Measurements from ENCODE around the gene LBH.

DNA sequence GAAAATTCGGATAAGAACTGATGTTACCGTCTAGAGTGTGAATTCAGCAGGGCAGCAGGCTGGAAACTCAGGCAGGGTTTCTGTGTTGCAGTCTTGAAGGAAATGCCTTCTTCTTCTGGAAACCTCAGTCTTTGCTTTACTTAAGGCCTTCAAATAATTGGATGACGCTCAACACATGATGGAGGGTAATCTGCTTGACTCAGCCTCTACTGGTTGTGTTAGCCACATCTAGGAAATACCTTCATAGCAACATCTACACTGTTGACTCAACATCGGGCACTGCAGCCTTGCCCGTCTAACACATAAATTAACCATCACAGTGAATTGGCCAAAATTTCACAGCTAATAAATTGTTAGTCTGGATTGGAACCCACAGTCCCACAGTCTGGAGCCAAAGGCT lies 47.3 kb upstream of the LBH start:
- TF ChIP-seq, protein P1, sequence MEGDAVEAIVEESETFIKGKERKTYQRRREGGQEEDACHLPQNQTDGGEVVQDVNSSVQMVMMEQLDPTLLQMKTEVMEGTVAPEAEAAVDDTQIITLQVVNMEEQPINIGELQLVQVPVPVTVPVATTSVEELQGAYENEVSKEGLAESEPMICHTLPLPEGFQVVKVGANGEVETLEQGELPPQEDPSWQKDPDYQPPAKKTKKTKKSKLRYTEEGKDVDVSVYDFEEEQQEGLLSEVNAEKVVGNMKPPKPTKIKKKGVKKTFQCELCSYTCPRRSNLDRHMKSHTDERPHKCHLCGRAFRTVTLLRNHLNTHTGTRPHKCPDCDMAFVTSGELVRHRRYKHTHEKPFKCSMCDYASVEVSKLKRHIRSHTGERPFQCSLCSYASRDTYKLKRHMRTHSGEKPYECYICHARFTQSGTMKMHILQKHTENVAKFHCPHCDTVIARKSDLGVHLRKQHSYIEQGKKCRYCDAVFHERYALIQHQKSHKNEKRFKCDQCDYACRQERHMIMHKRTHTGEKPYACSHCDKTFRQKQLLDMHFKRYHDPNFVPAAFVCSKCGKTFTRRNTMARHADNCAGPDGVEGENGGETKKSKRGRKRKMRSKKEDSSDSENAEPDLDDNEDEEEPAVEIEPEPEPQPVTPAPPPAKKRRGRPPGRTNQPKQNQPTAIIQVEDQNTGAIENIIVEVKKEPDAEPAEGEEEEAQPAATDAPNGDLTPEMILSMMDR (IDR thresholded peaks at IDR 0.05; ENCODE audit: low read depth, low read length): no peak
- TF ChIP-seq POLR2A (IDR thresholded peaks at IDR 0.05; ENCODE audit: extremely low read depth, insufficient read length): no peak
- TF ChIP-seq, protein P2, sequence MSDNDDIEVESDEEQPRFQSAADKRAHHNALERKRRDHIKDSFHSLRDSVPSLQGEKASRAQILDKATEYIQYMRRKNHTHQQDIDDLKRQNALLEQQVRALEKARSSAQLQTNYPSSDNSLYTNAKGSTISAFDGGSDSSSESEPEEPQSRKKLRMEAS (IDR thresholded peaks at IDR 0.05; ENCODE audit: low read depth, low read length): no peak
- no peak for TF ChIP-seq MYC (IDR thresholded peaks at IDR 0.05; ENCODE audit: low read depth, low read length)
